Neural progenitor cell (in vitro differentiated cells): ENCODE measurements around the gene L2HGDH.

ENCODE experiments used
- EZH2 ChIP-seq: fragments of 200-600 bp; sonication (generic); IDR thresholded peaks from 2 replicates; pipeline ENCODE4 v1.6.1; 2017; ENCODE audit warnings: antibody characterized with exemption, mild to moderate bottlenecking, moderate library complexity
- EZH2phosphoT487 ChIP-seq: fragments of 200-600 bp; sonication (generic); IDR thresholded peaks from 2 replicates; pipeline ENCODE4 v1.6.1; 2017; ENCODE audit warnings: antibody characterized with exemption
- TF ChIP-seq, protein P1 (sequence below): fragments of 200-600 bp; sonication (generic); IDR thresholded peaks from 2 replicates; pipeline ENCODE4 v1.5.1; 2017; ENCODE audit warnings: antibody characterized with exemption, mild to moderate bottlenecking

DNA sequence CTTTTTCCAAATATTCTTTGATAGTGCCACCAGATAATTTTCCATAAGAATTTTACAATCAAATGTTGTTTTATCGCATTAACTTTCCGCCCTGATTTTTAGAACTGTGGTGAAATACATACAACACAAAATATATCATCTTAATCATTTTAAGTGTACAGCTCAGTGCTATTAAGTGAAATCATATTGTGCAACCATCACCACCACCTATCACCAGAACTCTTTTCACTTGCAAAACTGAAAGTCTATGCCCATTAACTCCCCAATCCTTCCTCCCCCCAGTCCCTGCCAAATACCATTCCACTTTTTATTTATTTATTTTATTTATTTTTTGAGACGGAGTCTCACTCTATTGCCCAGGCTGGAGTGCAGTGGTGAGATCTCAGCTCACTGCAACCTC is 48.1 kb upstream of the L2HGDH start:
- TF ChIP-seq, protein P1, sequence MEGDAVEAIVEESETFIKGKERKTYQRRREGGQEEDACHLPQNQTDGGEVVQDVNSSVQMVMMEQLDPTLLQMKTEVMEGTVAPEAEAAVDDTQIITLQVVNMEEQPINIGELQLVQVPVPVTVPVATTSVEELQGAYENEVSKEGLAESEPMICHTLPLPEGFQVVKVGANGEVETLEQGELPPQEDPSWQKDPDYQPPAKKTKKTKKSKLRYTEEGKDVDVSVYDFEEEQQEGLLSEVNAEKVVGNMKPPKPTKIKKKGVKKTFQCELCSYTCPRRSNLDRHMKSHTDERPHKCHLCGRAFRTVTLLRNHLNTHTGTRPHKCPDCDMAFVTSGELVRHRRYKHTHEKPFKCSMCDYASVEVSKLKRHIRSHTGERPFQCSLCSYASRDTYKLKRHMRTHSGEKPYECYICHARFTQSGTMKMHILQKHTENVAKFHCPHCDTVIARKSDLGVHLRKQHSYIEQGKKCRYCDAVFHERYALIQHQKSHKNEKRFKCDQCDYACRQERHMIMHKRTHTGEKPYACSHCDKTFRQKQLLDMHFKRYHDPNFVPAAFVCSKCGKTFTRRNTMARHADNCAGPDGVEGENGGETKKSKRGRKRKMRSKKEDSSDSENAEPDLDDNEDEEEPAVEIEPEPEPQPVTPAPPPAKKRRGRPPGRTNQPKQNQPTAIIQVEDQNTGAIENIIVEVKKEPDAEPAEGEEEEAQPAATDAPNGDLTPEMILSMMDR, result no peak
- TF ChIP-seq EZH2phosphoT487, result no peak
- TF ChIP-seq EZH2, result no peak
